DMS153 treated with DMSO at 0.1 percent for 48 hours (cell line): Measurements from ENCODE around the gene TMEM92.
"Not testable (repeated sequence)": the region's sequence is repeated elsewhere in the genome, so short reads cannot be mapped to it uniquely, and the experiment has no call there.

Source experiments
- DNase-seq: peaks from one replicate; lab custom pipeline; 2025; ENCODE audit not compliant: unreplicated experiment; lab: John Stamatoyannopoulos, UW

TMEM92 gene

GRCh38 chr17:50261051-50261915, 13.0 kb upstream of the TMEM92 start:
- DNase-seq, result no peak

GRCh38 chr17:50262001-50262794, 12.1 kb upstream of the TMEM92 start:
- DNase-seq, result no peak

- DNase-seq, result no peak
Observed at GRCh38 chr17:50263331-50264262, 10.7 kb upstream of the TMEM92 start.

DNA sequence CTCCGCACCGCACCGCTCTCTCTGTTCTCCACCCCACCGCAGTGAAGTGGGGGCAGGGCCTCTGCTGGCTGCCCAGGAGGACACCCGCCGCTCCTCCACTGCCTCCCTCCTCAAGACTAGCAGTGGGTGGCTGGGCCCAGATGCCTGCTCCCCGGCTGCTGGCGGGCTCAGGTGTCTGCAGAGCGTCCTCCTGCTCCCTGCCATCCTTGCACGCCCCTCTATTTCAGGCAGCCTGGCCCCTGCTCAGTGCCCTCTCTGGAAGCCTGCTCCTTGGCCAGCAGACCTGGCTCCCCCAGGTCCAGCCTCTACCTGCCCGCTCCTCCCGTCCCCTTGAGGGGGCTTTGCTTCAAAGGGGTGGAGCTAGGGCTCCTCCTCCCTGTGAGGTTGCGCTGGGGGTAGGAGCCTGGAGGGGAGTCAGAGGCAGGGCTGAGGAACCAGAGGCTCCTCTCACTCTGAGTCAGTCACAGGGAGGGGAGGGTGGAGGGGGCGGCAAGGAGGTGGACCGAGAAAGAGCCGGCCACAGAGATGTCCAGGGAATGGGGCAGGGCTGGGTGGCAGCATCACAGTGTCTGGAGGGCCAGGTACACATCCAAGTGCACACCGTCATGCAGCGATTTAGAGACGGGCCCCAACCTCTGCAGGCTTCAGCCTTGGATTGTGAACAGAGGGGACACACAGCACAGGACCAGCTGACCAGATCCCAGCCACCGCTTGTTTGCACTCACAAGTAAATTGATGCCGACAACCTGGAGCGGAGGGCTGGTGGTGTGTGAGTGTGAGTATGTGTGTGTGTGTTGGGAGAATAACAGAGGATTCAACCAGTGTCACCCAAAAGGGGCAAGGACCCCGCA, 9.8 kb upstream of the TMEM92 start:
- no peak for DNase-seq

GRCh38 chr17:50265212-50265611, 9.1 kb upstream of the TMEM92 start:
- no peak for DNase-seq

- DNase-seq, result no peak
Observed at GRCh38 chr17:50265690-50266315, 8.5 kb upstream of the TMEM92 start.

GRCh38 chr17:50266384-50267073, 7.7 kb upstream of the TMEM92 start:
- DNase-seq, result peak; percentile 46

GRCh38 chr17:50267074-50267841, 7.0 kb upstream of the TMEM92 start:
- DNase-seq, result no peak

DNA sequence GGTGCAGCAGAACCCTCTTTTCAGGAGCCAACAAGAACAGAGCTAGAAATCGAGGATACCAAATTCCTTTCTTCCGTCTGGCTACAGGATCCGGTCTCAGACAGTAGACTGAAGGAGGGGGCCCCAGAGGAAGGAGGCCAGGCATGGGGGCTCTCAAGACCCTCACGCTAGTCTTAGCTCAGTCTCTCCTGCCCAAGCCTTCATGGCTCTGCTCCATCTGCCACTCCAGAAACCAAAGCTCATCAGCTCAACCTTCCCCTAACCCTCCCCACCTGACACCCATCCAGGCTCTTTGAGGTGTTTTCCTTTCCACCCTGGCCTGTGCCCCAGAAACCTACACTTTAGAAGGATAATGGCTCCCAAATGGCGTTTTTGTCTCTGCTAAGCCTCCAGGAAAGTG, 6.2 kb upstream of the TMEM92 start:
- no peak for DNase-seq

DNA sequence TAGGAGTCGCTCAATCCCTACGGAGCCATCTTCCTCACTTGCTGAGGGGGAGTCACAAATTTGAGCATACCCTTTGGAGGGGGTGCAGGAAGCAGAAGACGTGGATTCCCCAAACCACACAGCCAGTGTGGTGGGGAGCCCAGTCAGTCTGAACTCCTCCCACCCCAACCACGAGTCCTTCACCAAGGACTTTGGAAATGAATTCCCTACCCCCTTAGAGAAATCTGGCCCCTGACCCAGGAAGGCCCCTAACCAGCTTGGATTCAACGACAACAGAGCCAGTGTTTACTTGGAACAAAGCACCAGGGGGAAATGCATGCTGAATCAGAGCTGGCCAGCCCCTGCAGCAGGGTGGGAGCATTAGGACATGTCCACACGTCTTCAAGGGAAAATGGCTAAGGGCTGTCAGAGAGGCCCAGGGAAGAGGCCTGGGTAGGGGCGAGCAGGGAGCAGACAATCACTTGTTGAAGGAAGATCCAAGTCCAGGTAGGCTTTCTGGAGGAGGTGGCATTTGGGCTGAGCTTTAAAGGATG, 5.5 kb upstream of the TMEM92 start:
- DNase-seq, result no peak

- DNase-seq, result no peak
Observed at GRCh38 chr17:50269477-50270434, 4.5 kb upstream of the TMEM92 start.

- DNase-seq, result no peak
Observed at GRCh38 chr17:50270435-50271362, 3.6 kb upstream of the TMEM92 start.

GRCh38 chr17:50271363-50271750, 2.9 kb upstream of the TMEM92 start:
- DNase-seq, result not testable (repeated sequence)

DNA sequence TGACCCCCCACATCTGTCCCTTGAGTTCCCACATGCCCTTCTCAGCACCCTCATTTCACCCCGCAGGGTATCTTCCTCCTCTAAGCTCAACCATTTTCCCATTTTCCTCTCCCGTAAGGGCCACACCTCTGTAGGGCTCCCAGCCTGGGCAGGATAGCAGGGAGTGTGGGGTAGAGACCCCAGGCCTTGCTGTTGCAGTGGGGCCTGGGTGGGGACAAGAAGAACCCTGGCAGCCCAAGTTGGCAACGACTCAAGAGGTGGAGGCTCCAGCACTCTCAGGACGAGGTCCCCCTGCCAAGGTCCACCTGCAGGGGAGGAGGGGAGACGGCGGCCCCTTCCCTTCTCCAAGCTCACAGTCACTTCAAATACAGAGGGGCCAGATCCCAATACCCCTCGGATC, 2.0 kb upstream of the TMEM92 start:
- no peak for DNase-seq

DNA sequence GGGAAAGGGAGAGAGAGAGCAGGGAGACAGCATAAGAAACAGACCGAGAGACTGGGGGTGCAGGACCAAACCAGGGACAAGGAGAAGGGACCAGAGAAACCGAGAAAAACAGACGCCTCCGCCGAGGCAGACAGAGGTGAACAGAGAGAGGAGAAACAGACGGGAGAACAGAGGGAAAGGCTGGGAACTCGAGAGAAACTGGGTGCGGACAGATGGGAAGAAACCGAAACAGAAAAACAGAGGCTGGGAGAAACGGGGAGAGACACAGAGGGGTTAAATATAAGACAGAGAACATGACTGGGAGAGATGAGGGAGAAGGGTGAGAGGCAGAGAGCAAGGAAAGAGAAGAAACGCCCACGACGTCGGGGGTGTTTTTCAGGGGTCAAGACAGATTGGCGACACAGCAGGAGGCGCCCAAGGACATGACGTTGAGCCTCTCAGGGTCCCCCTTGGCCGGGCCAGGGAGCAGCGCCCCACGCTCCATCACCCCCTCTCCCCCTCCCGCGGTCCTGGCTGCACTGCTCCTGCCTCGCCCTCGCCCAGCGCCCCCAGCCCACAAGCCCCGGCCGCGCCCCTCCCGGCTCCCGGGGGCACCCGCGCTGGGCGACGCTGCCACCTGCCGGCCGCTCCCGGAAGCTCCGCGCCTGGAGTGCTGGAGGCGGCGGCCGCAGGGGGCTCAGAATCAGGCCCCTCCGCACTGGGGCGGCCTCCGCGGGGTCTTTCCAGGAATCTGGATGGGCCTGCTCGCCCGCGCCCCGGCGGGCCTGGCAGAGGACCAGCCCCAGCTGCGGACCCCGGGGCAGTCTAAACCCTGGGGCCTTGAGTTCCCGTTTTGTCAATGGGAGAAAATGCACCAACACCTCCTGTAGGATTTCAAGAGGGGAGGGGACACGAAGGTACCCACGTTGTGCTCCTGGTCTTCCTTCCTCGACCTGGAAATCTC, 1.3 kb upstream of the TMEM92 start:
- no peak for DNase-seq
